NCI-H774 (cell line): ENCODE measurements around the gene USH1G.

Experiments
- DNase-seq: peaks from one replicate; lab custom pipeline; 2025; lab: John Stamatoyannopoulos, UW

The USH1G gene

DNA sequence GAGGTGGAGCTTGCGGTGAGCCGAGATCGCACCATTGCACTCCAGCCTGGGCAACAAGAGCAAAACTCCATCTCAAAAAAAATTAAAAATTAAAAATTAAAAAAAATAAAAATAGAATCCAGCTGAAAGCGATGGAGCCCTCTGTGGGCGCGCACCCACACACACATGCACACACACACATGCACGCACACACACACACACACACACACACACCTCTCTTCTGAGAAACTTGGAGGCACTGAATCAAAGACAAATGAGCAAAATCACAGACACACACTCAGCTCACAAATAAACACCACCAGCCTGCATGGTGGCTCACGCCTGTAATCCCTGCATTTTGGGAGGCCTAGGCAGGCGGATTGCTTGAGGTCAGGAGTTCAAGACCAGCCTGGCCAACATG lies 20.0 kb downstream of the USH1G start:
- DNase-seq, result no peak

DNA sequence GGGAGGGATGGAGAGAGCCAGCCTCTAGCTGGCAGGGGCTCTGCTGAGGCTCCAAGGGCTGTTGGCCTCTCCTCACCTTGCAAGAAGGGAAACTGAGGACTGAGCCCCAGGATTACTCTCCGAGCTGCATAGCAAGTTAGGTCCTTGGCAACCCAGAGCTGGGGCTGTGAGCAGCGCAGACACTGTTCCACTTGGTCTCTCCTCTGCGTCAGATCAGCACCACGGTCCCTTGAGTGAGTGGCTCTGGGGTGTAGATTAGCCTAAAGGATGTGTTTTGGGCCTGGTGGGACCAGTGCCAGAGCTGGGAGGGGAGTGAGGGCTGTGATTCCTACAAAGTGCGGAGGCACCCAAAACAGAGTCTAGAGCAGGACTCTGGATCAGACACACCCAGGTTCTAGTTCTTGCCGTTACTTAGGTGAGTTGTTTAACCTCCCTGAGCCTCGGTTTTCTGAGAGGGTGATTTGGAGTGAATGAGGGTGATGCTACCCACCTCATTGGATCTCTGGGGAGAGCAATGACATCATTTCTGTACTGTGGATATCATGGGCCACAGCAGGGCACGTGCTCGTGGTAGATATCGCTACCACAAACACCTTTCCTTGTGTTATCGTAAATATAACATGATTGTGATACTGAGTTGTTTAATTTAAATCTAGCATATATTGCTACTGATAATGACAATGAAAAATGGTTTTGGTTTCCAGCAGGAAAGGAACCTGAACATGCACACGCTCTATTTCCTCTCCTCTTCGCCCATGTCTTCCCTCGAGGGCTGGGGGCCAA lies 21.5 kb downstream of the USH1G start:
- no peak for DNase-seq

DNA sequence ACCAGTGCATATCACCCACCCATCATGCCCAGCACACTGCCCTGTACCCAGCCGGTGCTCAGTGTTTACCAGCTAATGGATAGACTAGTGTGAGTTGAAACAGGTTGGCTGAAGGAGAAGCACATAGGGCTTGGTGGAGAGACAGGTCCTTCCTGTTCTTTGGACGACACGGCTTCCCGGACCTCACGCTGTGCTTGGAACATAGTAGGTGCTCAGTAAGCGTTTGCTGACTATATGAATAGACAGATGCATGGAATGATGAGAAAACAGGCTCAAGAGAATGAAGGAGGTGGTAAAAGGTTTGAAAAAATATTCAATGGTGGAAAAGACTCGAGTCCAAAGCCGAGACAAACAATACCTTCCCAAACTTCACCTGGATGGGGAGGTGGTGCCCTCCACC lies 22.8 kb downstream of the USH1G start:
- DNase-seq, result no peak

DNA sequence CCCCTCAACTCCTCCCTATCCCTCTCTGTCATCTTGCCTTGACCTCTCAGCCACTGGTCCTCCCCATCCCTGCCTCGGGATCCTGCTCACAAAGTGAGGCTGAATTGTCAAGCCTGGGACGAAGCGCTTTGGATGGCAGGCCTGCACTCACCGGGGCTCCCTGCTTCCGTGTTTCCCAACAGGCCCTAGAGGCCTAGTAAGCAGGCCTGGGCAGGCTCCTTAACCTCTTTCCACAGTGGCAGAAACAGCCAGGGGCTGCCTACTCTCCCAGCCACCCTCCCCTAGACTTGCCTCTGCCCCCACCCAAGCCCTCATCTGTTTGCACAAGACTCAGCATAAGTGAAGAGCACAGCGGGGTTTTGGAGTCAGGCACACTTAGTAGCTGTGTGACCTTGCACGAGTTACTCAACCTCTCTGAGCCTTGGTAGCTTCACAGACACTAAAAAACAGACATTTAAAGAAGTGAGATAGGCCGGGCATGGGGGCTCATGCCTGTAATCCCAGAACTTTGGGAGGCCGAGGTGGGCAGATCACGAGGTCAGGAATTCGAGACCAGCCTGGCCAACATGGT lies 24.6 kb downstream of the USH1G start:
- DNase-seq, result no peak

DNA sequence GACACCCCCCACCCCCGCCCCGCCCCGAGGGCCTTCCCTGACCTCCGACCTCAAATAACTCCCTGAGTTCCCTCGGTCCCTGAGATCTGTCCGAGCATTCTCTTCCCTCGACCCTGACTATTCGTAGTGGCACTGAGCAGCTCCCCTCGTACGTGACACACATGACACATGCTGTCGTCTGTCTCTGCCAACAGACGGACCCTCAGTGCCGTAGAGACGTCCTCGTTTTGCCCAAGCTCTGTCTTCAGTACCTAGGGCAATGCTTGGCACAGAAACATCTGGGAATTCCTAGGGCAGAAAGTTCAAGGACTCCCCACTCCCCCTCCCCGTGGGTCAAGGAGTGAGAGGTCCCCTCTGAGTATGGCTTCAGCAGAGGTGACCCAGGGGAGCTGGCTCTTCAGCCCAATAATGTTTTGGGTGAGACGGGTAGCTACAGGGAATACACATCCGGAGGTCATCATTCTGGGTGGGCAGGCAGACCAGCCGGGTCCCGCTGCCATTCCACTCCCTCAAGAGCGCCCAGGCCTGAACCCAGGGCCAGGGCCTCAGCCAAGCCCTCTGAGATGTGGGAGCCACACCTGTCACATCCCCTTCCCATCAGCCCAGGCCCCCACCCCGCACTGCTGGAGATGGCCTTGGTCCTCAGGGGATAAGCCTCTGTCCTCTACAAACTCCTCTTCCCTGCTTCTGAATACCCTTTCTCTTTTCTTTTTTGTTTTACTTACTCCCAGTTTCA lies 29.0 kb downstream of the USH1G start:
- DNase-seq, result no peak

DNA sequence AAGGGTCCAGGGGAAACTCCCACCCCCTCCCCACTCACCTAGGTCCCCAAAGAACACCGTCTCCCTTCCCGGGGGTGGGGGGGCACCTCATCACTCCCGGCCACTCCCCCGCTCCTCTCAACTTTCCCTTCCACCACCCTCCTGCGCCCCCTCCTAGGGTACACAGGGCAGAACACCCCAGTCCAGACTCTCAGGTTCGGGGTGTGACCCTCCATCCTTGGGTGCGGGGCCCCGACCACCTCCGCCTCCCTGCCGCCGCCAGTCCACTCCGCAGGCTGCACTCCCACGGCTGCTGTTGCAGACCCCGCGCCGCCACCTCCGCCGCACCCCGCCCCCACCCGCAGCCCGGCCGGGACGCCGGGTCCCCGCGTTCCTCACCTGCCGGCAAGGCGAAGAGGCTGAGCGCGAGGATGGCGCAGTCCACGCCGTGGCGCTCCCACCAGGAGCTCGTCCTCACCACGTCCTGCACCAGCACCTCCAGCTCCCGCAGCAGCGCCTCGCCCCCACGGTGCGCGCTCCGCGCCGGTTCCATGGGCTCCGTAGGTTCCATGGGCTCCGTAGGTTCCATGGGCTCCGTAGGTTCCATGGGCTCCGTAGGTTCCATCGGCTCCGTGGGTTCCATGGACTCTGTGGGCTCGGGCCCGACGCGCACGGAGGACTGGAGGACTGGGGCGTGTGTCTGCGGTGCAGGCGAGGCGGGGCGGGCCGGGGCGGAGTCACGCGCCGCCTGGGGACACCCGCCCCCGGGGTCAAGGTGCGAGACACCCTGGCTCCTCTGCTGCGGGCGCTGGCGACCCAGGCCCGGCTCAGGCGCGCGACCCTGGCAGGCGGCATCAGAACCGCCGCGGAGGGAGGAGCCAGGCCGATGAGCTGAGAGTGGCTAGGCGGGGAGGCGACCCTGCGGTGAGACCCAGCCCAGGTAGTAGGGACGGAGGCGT lies 29.8 kb downstream of the USH1G start, which contains the start of gene FADS6:
TSS of gene FADS6 (minus strand) at position 660 of the 938 bp plus-strand sequence. CDS start at position 622, 38 bp downstream.
- no peak for DNase-seq

DNA sequence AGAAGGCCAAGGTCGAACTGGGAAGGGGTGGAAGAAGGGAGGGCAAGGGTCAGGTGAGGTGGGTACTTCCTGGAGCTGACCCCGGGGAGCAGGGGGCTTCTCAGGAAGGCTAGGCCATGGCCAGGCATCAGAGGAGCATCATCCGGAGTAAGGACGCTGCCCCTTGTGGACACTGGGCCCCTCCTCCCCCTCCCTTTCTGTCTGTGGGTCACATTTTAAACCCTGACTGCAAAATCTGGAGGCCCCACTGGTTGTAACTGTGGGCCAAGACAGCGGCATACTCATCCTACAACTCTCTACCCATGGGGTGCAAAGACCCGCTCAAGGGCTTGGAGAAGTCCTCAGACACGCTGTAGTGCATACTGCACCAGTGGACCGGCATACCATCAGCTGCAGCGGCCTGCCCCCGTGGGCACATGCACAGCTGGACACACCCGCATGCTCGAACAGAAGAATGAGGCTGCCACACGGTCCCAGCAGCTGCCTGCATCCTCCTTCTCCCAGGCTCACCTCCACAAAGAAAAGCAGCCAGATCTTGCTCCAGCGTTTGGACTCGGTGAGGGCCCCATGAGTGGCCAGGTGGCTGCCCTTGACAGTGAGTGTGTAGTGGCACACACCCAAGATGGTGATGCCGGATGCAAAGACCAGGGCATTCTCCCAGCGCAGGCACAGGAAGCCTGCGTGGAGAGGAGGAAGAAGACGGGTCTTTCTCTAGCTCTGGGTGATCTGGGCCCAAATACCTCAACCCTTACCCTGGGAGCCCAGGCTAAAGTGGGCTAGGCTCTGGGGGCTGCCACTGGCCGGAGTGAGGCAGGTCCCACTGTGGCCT lies 30.8 kb downstream of the USH1G start:
- DNase-seq, result no peak

DNA sequence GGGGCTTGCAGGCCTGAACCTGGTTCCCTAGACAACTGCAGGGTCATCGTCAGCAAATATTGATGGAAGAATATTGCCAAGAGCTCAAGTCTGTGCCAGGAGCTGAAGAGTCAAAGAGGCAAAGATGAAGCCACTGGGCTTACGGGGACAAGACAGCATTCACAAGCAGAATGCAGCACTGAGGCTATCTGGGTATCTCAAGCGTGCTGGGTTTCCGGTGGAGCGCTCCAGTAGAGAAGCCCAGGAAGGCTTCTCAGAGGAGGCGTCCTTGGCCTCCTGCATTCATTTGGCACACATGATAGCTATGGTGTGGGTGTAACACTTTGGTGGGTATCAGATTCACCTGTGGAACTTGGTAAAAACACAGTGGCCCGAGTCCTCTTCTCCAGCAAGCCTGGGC lies 32.5 kb downstream of the USH1G start:
- no peak for DNase-seq

DNA sequence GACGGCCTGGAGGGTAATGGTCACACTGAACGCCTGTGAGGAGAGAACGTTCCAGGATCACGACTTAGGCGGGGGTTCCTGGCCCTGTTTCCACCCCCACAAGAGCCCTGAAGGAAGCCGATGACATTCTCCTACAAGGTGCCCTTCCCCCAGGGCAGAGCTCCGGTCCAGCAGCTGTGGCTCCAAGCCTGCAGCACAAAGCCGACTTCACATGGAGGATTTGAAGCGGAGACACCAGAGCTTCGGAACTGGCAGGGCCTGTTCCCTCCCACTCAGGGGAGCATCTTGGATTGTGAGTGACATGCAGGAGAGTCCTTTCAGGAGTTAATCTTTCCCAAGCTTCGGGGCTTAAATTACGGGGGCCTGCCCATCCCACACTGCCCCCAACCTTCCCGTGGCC lies 34.6 kb downstream of the USH1G start:
- DNase-seq, result no peak

DNA sequence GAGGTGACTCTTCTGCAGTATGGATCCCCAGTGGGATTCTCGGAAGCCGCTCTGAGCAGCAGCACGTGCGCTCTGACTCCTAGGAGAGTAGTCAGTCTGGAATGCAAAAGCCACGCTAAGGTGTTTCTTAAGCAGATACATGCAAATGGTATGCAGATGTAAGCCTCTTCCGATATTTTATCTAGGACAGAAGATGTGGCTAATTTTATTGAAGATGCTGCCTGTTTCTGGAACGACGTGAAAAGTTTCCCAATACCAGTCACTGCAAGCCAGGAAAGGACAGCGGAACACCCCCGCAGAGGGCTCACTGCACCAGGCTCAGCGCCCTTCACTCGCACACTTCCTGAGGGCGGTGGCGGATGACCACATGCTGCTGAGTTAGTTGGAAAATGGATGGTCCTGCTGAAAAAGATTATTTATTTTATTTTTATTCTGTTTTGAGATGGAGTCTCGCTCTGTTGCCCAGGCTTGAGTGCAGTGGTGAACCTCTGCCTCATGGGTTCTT lies 39.8 kb downstream of the USH1G start:
- no peak for DNase-seq

DNA sequence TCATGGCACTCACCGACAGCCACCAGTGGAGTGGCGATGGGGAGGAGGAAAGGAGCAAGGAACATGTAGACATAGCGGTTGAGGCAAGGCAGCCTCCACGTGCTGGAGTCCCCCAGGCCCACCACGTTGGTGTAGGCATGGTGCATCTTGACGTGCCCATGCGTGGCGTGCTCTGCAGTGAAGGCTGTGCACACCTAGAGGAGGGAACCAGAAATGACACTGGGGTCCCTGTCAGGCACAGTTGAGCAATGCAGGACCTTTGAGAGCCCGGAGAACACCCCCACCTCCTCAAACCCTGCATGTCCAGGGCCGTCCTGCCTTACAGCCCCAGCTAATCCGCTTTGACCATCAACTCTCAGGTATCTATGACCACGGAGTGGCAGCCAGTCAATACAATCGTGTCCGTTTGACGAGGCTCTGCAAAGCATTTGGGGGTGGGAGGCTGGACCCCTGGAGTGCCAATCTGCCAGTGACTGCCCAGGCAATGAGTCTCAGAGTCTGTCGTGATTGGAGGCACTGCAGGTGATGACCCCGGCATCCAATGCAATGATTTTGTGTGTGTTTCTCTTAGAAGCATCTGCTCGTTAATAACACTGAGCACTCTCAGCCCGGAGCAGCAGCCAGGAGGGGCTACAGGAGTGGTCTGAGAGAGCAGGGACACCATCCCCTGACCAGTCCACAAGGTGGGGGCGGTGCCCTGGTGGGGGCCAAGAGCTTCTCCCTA lies 40.4 kb downstream of the USH1G start:
- DNase-seq, result no peak

DNA sequence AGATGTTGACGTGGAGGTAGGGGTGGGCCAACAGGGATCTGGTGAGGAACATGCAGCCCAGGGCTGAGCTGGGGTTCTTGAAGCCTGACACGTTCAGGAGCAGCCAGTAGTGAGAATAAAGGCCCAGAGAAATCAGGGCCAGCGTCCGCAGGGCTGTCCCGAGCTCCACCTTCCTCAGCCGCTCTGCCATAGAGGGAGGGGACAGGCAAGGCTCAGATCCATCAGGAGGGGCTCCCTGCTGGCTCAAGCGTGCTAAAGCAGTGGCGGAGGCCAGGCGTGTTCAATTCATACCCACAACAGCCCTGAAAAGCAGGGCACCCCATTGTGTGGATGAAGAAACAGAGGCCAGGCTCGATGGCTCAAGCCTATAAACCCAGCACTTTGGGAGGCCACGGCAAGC lies 42.0 kb downstream of the USH1G start:
- no peak for DNase-seq

DNA sequence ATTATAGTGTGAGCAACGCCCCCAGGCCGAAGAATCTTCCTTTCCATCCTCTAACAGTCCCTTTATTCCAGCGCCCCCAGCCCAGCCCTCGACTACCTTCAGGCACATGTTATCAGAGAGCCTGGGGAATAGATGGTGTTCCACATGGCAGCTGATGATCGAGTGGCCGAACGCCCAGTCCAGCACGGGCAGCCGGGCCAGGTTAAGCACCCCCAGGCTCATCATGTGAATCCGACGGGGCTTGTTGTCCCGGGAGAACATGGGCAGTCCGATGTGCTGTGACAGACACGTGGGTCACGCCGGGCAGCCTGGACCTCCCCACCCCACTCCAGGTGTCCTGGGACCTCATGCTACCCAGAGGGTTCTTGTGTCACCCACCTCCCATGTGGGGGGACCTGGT lies 43.7 kb downstream of the USH1G start:
- DNase-seq, result no peak

DNA sequence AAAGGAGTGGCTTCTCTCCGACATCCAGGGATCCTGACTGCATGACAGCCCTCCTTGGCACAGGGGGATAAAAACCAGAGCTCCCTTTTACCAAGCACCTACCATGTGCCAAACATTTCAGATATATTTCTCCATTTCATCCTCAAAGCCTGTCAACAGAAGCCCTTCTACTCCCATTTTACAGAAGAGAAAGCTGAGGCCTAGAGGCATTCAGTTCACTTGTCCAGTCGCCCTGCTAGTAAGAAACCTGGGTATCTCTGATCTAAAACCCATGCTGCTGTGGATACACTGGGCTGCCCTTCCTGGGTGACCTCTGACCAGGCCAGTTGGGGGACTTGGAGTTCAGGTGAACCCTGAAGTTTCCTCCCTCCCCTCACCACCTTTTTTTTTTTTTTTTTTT lies 44.4 kb downstream of the USH1G start:
- DNase-seq, result no peak

DNA sequence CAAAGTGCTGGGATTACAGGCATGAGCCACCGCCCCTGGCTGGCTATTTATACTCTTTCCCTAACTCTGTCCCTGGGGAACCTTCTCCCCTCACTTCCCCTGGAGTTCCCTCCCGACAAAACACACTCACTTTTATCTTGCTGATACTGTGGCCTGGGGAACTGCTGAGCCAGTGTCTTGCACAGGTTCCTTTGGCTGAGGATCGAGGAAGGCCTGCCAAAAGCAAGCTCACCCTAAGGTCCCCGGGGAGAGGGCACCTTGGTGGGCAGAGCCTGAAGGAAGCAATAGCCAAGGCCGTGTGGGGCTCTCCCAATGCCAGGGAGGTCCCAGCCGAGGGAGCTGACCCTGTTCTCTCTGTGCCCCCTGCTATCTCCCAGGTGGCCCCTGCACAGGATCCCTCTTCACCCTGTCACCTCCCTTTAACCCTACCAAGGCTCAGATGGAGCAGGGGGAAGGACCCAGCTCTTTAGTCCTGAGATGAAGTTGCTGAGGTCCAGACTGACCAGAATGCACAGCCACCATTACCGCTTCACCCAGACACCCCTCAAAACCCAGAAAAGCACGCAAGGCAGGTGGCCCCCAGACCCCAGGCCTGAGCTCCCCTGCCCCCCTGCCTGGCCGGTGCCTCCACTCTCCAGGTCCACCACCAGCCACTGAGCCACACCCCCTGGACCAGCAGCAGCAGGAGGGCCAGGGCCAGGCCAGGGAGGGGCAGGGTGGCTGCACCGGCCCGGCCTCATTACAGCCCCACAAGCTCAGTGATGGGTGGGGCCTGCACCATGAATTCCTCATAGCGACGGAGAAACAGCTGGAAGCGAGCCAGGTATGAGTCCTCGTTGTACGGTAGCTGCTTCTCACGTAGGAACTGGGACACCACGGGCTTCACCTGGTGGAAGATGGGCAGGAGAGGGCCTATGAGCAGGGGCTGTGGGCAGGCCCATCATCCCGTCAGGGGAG lies 45.2 kb downstream of the USH1G start:
- no peak for DNase-seq

DNA sequence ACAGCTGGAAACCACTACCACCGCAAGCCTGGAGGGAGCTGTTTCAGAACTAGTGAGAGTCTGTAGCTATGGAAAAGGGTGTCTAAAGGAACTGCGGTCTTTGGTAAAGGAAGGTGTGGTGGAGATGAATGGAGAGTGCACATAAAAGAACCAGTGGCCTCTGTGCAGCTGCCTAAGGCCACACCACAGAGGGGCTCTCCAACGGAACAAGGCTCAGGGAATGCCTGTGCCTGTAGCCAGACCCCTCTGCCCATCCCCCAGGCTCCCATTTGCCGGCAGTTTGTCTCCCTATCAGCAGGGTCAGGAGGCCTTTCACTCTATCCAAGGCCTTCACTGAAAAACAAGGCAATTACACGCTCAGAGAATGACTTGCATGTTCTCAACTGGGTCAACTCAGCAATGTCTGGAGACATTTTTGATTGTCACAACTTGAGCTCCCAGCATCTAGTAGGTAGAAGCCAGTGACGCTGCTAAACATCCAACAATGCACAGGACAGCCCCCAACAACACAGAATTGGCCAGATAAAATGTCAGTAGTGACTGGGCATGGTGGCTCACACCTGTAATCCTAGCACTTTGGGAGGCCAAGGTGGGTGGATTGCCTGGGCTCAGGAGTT lies 47.0 kb downstream of the USH1G start:
- no peak for DNase-seq

DNA sequence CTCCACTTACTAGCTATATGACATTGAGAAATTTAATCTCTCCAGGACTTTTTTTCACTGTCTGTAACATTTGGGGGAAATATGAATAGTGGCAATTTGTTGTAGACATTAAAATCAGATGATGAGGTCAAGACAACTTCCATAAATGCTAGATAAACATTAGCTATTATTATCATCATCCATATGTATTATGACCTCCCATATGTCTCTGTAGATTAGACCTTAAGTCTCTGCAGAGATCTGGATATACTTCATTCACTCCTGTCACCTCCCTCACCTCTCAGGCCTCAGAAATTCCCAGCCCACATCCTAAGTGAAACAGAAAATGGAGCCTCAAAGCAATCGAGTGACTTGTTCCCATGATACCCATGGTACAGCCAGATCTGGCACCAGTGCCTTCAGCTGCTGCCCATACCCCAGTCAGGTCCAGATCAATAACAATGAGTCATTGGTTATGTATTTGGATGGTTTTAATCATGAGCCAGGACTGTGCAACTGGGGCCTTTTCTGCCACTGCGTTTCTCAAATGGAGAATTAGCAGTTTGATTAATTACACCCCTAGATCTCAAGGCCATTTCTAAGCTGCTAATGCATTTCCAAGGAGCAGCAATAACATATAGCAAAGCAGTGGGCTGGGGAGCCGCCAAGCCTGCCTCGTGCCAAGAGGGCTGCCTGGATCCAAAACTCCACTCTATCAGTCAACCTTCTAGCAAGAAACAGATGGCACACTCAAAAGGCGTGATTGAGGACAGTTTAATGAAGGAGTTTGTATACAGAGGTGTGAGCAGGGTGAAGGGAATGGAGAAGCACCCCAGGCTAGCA lies 47.7 kb downstream of the USH1G start:
- no peak for DNase-seq

DNA sequence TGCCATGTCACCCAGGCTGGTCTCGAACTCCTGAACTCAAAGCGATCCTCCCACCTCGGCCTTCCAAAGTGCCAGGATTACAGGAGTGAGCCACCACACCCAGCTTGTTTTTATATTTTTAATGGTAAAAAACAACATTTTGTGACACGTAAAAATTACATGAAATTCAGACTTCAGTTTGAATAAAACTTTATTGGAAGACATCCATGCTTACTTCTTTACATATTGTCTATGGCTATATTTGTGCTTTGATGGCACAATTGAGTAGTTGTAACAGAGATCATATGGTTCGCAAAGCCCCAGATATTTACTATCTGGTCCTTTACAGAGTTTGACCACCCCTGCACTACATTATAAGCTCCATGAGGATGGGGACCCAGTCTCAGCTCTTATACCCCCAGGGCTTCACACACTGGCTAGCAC lies 48.4 kb downstream of the USH1G start:
- no peak for DNase-seq
